HepG2 (cell line): ENCODE results near the gene MESD. TPM values are rescaled to one million over a fixed set of nuclear protein-coding genes. Genes with fewer than 3 reads are reported as not detected.

Source experiments
- ATAC-seq: fragments of 200-7000 bp; cut with Tn5 transposase; 3 replicates; pipeline ENCODE4 v1.9.1; 2020; ENCODE audit warnings: mild to moderate bottlenecking, moderate library complexity
- BruUV-seq: library from RNA; stranded (reverse); fragments of 400-500 nt; replicated peaks from 2 replicates; lab custom pipeline; 2021; lab: Mats Ljungman, UMichigan
- CTCF ChIA-PET: fragments of 300-600 bp; formaldehyde crosslinking; extraction: SDS; loops from one replicate; lab custom pipeline; 2021; ENCODE audit warnings: low total read pairs, inconsistent platforms, low intra/inter-chr PET ratio; lab: Yijun Ruan, JAX
- POLR2A ChIA-PET: fragments of 350-600 bp; sonication (Branson Sonifier 250); formaldehyde crosslinking; loops from one replicate; lab custom pipeline; 2020; ENCODE audit warnings: antibody characterized with exemption, inconsistent platforms; lab: Yijun Ruan, JAX
- DNase-seq: peaks from one replicate; pipeline ENCODE4 v3.0.0-alpha.2; 2015; ENCODE audit warnings: low spot score
- FAIRE-seq: peaks from 3 replicates; lab custom pipeline; 2011; peaks lifted over from hg19 to GRCh38; lab: Jason Lieb, UNC
- H2AFZ ChIP-seq: one replicate; pipeline ENCODE4 v1.6.1; 2011; ENCODE audit warnings: low read length, inconsistent platforms
- H3K27ac ChIP-seq: fragments of 300-600 bp; 3 replicates; pipeline ENCODE4 v1.8.0; 2011; ENCODE audit warnings: mixed run types, mild to moderate bottlenecking, mixed read lengths, low read length, inconsistent platforms; ENCODE audit not compliant: insufficient read depth; ENCODE audit errors: extremely low read length
- H3K27me3 ChIP-seq, 2 experiments: fragments of 200-600 bp in 1 of 2; 2 replicates in 1 of 2; 3 replicates in 1 of 2; pipeline versions ENCODE4 v1.6.0 to v1.8.0; 2011; ENCODE audit warnings: low read length in 2 of 2, mild to moderate bottlenecking in 2 of 2, moderate library complexity in 2 of 2, inconsistent platforms in 1 of 2; ENCODE audit not compliant: insufficient read depth in 2 of 2, control insufficient read depth in 1 of 2
- H3K36me3 ChIP-seq, 2 experiments: fragments of 200-600 bp in 1 of 2; replicated peaks in 1 of 2; 2 replicates in 1 of 2; 3 replicates in 1 of 2; pipeline versions ENCODE4 v1.5.1 to v1.8.0; 2011; ENCODE audit warnings: low read length in 2 of 2, inconsistent platforms in 1 of 2; ENCODE audit not compliant: insufficient read depth in 2 of 2, control insufficient read depth in 1 of 2
- H3K4me1 ChIP-seq: 2 replicates; pipeline ENCODE4 v1.5.1; 2012; ENCODE audit warnings: low read length, inconsistent platforms; ENCODE audit not compliant: insufficient read depth
- H3K4me2 ChIP-seq: 2 replicates; pipeline ENCODE4 v1.6.0; 2011; ENCODE audit warnings: low read depth, low read length, inconsistent platforms
- H3K4me3 ChIP-seq, 3 experiments: fragments of 200-600 bp in 1 of 3; sonication (generic), shearing (Covaris generic) in 1 of 3; replicated peaks in 1 of 3; 2 replicates each; pipeline ENCODE4 v1.5.1; 2011 to 2016; ENCODE audit warnings: low read length in 3 of 3, inconsistent platforms in 2 of 3, low read depth in 2 of 3, mild to moderate bottlenecking in 2 of 3, control low read depth in 1 of 3, mixed read lengths in 1 of 3; ENCODE audit not compliant: insufficient read depth in 1 of 3
- H3K79me2 ChIP-seq: one replicate; pipeline ENCODE4 v1.6.1; 2011; ENCODE audit warnings: low read length, inconsistent platforms; ENCODE audit not compliant: insufficient read depth
- H3K9ac ChIP-seq: 2 replicates; pipeline ENCODE4 v1.6.0; 2011; ENCODE audit warnings: mild to moderate bottlenecking, low read depth, low read length, inconsistent platforms; ENCODE audit not compliant: insufficient read depth
- H3K9me3 ChIP-seq: 2 replicates; pipeline ENCODE4 v1.5.1; 2012; ENCODE audit warnings: mild to moderate bottlenecking, low read length
- H4K20me1 ChIP-seq: 2 replicates; pipeline ENCODE4 v1.6.0; 2011; ENCODE audit warnings: inconsistent platforms, mild to moderate bottlenecking, low read length, moderate library complexity; ENCODE audit not compliant: insufficient read depth
- ARID3A ChIP-seq: IDR thresholded peaks from 2 replicates; pipeline ENCODE4 v1.6.1; 2012; ENCODE audit warnings: low read depth, low read length, improper control_type of control experiment
- DMTF1 ChIP-seq: sonication (generic); formaldehyde crosslinking; IDR thresholded peaks from 2 replicates; pipeline ENCODE4 v1.4.0; 2020; ENCODE audit warnings: mild to moderate bottlenecking, missing genetic modification reagents
- DPF2 ChIP-seq: sonication (generic); formaldehyde crosslinking; IDR thresholded peaks from 2 replicates; pipeline ENCODE4 v1.4.0; 2020; ENCODE audit warnings: mild to moderate bottlenecking, low read depth, missing genetic modification reagents, borderline replicate concordance
- ESRRA ChIP-seq: sonication (generic); formaldehyde crosslinking; IDR thresholded peaks from 2 replicates; pipeline ENCODE4 v1.5.1; 2020; ENCODE audit warnings: mild to moderate bottlenecking, low read depth, missing genetic modification reagents
- MAFF ChIP-seq: IDR thresholded peaks from 2 replicates; pipeline ENCODE4 v1.6.1; 2011; ENCODE audit warnings: low read depth, low read length, improper control_type of control experiment
- MAFK ChIP-seq, 2 experiments: IDR thresholded peaks in 1 of 2; conservative IDR thresholded peaks in 1 of 2; 2 replicates each; pipeline ENCODE4 v1.6.1; 2011; ENCODE audit warnings: improper control_type of control experiment in 2 of 2, low read length in 2 of 2
- MYC ChIP-seq: sonication (generic); formaldehyde crosslinking; IDR thresholded peaks from 2 replicates; pipeline ENCODE4 v1.9.0; 2021; ENCODE audit warnings: missing genetic modification reagents, borderline replicate concordance
- NCOA2 ChIP-seq: sonication (generic); formaldehyde crosslinking; IDR thresholded peaks from 2 replicates; pipeline ENCODE4 v1.8.0; 2022; ENCODE audit warnings: inconsistent platforms
- NCOR1 ChIP-seq: fragments of 200-600 bp; sonication (generic); IDR thresholded peaks from 2 replicates; pipeline ENCODE4 v1.7.0; 2017; ENCODE audit warnings: antibody characterized with exemption, low read length, borderline replicate concordance
- PTBP1 ChIP-seq: fragments of 200-400 bp; formaldehyde crosslinking; IDR thresholded peaks from 2 replicates; pipeline ENCODE4 v1.6.1; 2018; ENCODE audit warnings: low read length, low read depth; ENCODE audit not compliant: poor library complexity, severe bottlenecking
- SIX1 ChIP-seq: sonication (generic); formaldehyde crosslinking; IDR thresholded peaks from 2 replicates; pipeline ENCODE4 v1.4.0; 2020; ENCODE audit warnings: missing genetic modification reagents, borderline replicate concordance
- ZNF564 ChIP-seq: sonication (generic); formaldehyde crosslinking; IDR thresholded peaks from 2 replicates; pipeline ENCODE4 v1.8.1; 2023; ENCODE audit warnings: mild to moderate bottlenecking, missing genetic modification reagents
- ZNF790 ChIP-seq: sonication (generic); formaldehyde crosslinking; IDR thresholded peaks from 2 replicates; pipeline ENCODE4 v1.8.0; 2022; ENCODE audit warnings: missing genetic modification reagents, mild to moderate bottlenecking, borderline replicate concordance
- WGBS: methylation state at CpG from one replicate; pipeline ENCODE4 v1.1.6; 2017; ENCODE audit warnings: low lambda C conversion rate; 5-methylcytosine and 5-hydroxymethylcytosine counted together
- in situ Hi-C: cut with HindIII; loops from 2 replicates; pipeline ENCODE4 v1.10.0; 2017; ENCODE audit warnings: low pct_unique_long_range_greater_than_20kb; ENCODE audit not compliant: extremely low pct_ligation_motif_present
- intact Hi-C: fragments of 100-400 bp; cut with micrococcal nuclease; formaldehyde crosslinking; loops from one replicate; pipeline ENCODE4 v1.10.0; 2022; ENCODE audit not compliant: unreplicated experiment
- polyA plus RNA-seq, 8 experiments: library from polyadenylated mRNA; depleted of rRNA in 3 of 8; stranded (reverse) in 7 of 8; unstranded in 1 of 8; fragments of >200 nt; fragmentation: Illumina TruSeq in 4 of 8; extraction: Trizol in 4 of 8; gene quantifications; 2 replicates each; pipeline versions ENCODE4 v1.2.1 to v1.2.3, GENCODE V29; 2011 to 2016; ENCODE audit warnings: low read depth in 4 of 8, missing spikeins in 1 of 8, mixed read lengths in 1 of 8; ENCODE audit not compliant: insufficient read depth in 1 of 8
- total RNA-seq, 5 experiments: library from RNA; depleted of rRNA; stranded (reverse); fragments of >200 nt; fragmentation: Illumina TruSeq; extraction: Trizol; gene quantifications; 2 replicates each; pipeline ENCODE4 v1.2.3, GENCODE V29; 2016; ENCODE audit warnings: low read depth in 1 of 5
- TF ChIP-seq, protein P1 (sequence below): sonication (generic); formaldehyde crosslinking; IDR thresholded peaks from 2 replicates; pipeline ENCODE4 v1.8.1; 2023; ENCODE audit warnings: missing genetic modification reagents, mild to moderate bottlenecking, borderline replicate concordance
- TF ChIP-seq, protein P2 (sequence below): sonication (generic); formaldehyde crosslinking; IDR thresholded peaks from 2 replicates; pipeline ENCODE4 v1.8.1; 2023; ENCODE audit warnings: mild to moderate bottlenecking, moderate library complexity, missing genetic modification reagents

MESD gene
- total and polyA plus RNA-seq, 2 of the 13 experiments (the other 11 are each of a cell fraction or from before 2014, with no cell fraction given) = 18.0 to 46.2 TPM

- H3K27me3 ChIP-seq = no peaks in the 10 kb centered on the region
- no peaks in the 10 kb centered on the region for H3K9me3 ChIP-seq
- ChIA-PET CTCF (no interaction called here), POLR2A (no interaction called here)
- H3K9ac ChIP-seq = no peak overlapping the region
- H3K27ac ChIP-seq = no peak overlapping the region
- no peak overlapping the region for H2AFZ ChIP-seq
- H3K36me3 ChIP-seq = peaks cover 15 to 31% of the 10 kb centered on the region in 2 experiments; a peak in 4 of 5 replicates
- no peaks in the 10 kb centered on the region; the same call in 1 of the 2 replicates for H4K20me1 ChIP-seq
- 93% methylated on average over 6 of the region's 6 CpGs for WGBS
- no peak overlapping the region for H3K4me3 ChIP-seq
- TF ChIP-seq MAFK (conservative IDR thresholded peaks at IDR 0.05 in 1 of 2, IDR thresholded peaks at IDR 0.05 in 1 of 2; ENCODE audit: low read length in 2 of 2) (peak; percentile 52 to 56; a peak in 2 of 4 replicates), NCOA2 (CRISPR knock-in tag) (no peak), MAFF (0 out of 2 replicates have a peak, but pooled peaks have one; percentile 43), SIX1 (CRISPR knock-in tag) (no peak), DPF2 (no peak), ESRRA (CRISPR knock-in tag) (no peak), ZNF790 (no peak), PTBP1 (no peak), ZNF564 (CRISPR knock-in tag) (no peak), NCOR1 (no peak), MYC (CRISPR knock-in tag) (no peak), ARID3A (no peak), DMTF1 (CRISPR knock-in tag) (no peak)
- TF ChIP-seq, protein P1, sequence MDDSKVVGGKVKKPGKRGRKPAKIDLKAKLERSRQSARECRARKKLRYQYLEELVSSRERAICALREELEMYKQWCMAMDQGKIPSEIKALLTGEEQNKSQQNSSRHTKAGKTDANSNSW (CRISPR knock-in tag) = no peak
- TF ChIP-seq, protein P2, sequence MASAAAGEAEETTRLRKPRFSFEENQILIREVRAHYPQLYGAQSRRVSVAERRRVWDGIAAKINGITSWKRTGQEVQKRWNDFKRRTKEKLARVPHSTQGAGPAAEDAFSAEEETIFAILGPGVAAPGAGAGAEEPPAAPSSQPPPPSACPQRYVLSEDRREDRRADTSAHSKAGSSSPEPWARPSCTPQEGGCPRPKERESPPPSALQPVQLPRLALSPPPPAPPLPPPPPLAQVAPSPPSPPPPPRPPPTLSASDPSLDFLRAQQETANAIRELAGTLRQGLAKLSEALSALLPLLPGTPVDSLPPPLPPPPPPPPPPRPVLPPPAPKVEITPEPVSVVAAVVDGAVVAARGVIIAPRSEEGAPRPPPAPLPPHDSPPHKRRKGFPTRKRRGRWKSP (CRISPR knock-in tag) = no peak
- DNase-seq (no peak), ATAC-seq (no peak), FAIRE-seq (no peak)
- BruUV-seq = no TSS peak
- no peaks in the 10 kb centered on the region for H3K79me2 ChIP-seq
- in situ Hi-C loops = no loop called here
- intact Hi-C loops = no loop called here
- H3K4me2 ChIP-seq = no peak overlapping the region
- H3K4me1 ChIP-seq = peaks cover 24% of the 10 kb centered on the region
Observed at GRCh38 chr15:80912673-80913072, 76.9 kb downstream of the MESD start.
